CD4-positive, alpha-beta T cell (primary cell): ENCODE results near the gene DIP2C. TPM values are rescaled to one million over a fixed set of nuclear protein-coding genes. Genes with fewer than 3 reads are reported as not detected.

ENCODE experiments used
- ATAC-seq: fragments of 200-7000 bp; cut with Tn5 transposase; one replicate; pipeline ENCODE4 v1.10.0; 2022; ENCODE audit warnings: mild to moderate bottlenecking; ENCODE audit not compliant: poor library complexity
- CTCF ChIA-PET: fragments of 350-600 bp; sonication (Branson Sonifier 250); formaldehyde crosslinking; loops from one replicate; lab custom pipeline; 2021; ENCODE audit warnings: antibody characterized with exemption, inconsistent platforms; lab: Charles Lee
- POLR2A ChIA-PET: fragments of 350-600 bp; sonication (Branson Sonifier 250); formaldehyde crosslinking; loops from one replicate; lab custom pipeline; 2021; ENCODE audit warnings: antibody characterized with exemption, inconsistent platforms; lab: Charles Lee
- DNase-seq, 14 experiments: peaks; one replicate each; pipeline ENCODE4 v3.0.0-alpha.2; 2013 to 2020; ENCODE audit warnings: mixed read lengths in 2 of 14
- H3K27ac ChIP-seq, 2 donors: one replicate each; pipeline versions ENCODE4 v1.5.1 to v1.7.0; 2013; ENCODE audit warnings: low read length in 2 of 2, low read depth in 1 of 2, mild to moderate bottlenecking in 1 of 2
- H3K27me3 ChIP-seq, 2 experiments: 1 replicate in 1 of 2; 2 replicates in 1 of 2; pipeline versions ENCODE4 v1.6.1 to v1.7.0; 2013; ENCODE audit warnings: low read length in 2 of 2, control low read depth in 1 of 2, mild to moderate bottlenecking in 1 of 2, moderate library complexity in 1 of 2; ENCODE audit not compliant: insufficient read depth in 2 of 2, control insufficient read depth in 1 of 2
- H3K36me3 ChIP-seq: one replicate; pipeline ENCODE4 v1.6.1; 2013; ENCODE audit warnings: low read length, control low read depth; ENCODE audit not compliant: insufficient read depth
- H3K4me1 ChIP-seq: one replicate; pipeline ENCODE4 v1.6.1; 2013; ENCODE audit warnings: low read length, control low read depth; ENCODE audit not compliant: insufficient read depth
- H3K4me3 ChIP-seq: one replicate; pipeline ENCODE4 v1.5.1; 2013; ENCODE audit warnings: mild to moderate bottlenecking, low read length, moderate library complexity
- H3K9me3 ChIP-seq, 2 experiments: 1 replicate in 1 of 2; 2 replicates in 1 of 2; pipeline versions ENCODE4 v1.6.1 to v1.7.0; 2013; ENCODE audit warnings: low read length in 2 of 2, mild to moderate bottlenecking in 2 of 2, control low read depth in 1 of 2, moderate library complexity in 1 of 2; ENCODE audit not compliant: control insufficient read depth in 1 of 2, insufficient read depth in 1 of 2
- H3K27ac Mint-ChIP-seq: one replicate; pipeline ENCODE4 v1.8.0; 2020; ENCODE audit warnings: mixed read lengths
- H3K27me3 Mint-ChIP-seq: one replicate; pipeline ENCODE4 v1.8.0; 2021; ENCODE audit warnings: mixed read lengths
- H3K36me3 Mint-ChIP-seq: one replicate; pipeline ENCODE4 v1.8.0; 2021; ENCODE audit warnings: low read depth, mixed read lengths
- H3K4me1 Mint-ChIP-seq: one replicate; pipeline ENCODE4 v1.8.0; 2021; ENCODE audit warnings: low read depth, mixed read lengths
- H3K4me3 Mint-ChIP-seq: one replicate; pipeline ENCODE4 v1.8.0; 2020; ENCODE audit warnings: mild to moderate bottlenecking, mixed read lengths
- H3K9me3 Mint-ChIP-seq: one replicate; pipeline ENCODE4 v1.8.0; 2020; ENCODE audit warnings: mixed read lengths
- intact Hi-C, 2 experiments: fragments of 100-400 bp; cut with DNase I in 1 of 2; cut with micrococcal nuclease in 1 of 2; formaldehyde crosslinking; loops; one replicate each; pipeline versions ENCODE4 v1.15.1 to v1.9.0; 2023 to 2025; cut with DNase I, micrococcal nuclease
- total RNA-seq, 174 experiments: library from RNA in 2 of 174; stranded (reverse) in 2 of 174; gene quantifications; one replicate each; pipeline ENCODE4 v1.2.3 and lab custom pipeline; 2021 to 2026
- TF ChIP-seq, protein P1 (sequence below): fragments of 200-600 bp; IDR thresholded peaks from one replicate; pipeline ENCODE4 v1.8.0; 2022; ENCODE audit warnings: antibody characterized with exemption, mild to moderate bottlenecking

Gene DIP2C
- total RNA-seq, 2 experiments from 2014 or later = 4.1 TPM

DNA sequence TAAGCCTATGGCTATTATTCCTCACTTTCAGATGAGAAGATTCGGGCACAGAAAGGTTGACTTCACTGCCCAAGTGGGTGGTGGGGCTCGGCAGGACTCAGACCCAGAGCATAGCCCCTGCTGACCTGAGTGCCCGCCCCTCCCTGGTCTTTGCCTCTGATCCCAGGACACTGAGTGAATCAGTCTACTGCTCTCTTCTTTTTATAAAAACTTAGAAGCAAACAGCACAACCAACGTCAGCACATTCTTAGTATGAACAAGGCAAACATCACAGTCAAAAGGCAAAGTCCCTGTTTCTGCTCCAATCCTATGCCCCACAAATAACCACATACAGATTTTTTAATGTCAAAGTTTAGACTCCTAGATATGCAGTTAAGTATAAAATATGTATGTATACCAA is 316.5 kb downstream of the DIP2C start:
- CTCF ChIA-PET = no interaction called here
- POLR2A ChIA-PET = interaction anchor here (0.6 kb wide), 1 partner anchor 128 kb away, joined by 3 read pairs; no protein-coding TSS in a partner anchor
- no peak overlapping the region for H3K4me3 ChIP-seq
- no peaks in the 10 kb centered on the region for H3K27me3 ChIP-seq
- H3K27ac ChIP-seq = no peak overlapping the region
- H3K27ac Mint-ChIP-seq = no peak overlapping the region
- TF ChIP-seq, protein P1, sequence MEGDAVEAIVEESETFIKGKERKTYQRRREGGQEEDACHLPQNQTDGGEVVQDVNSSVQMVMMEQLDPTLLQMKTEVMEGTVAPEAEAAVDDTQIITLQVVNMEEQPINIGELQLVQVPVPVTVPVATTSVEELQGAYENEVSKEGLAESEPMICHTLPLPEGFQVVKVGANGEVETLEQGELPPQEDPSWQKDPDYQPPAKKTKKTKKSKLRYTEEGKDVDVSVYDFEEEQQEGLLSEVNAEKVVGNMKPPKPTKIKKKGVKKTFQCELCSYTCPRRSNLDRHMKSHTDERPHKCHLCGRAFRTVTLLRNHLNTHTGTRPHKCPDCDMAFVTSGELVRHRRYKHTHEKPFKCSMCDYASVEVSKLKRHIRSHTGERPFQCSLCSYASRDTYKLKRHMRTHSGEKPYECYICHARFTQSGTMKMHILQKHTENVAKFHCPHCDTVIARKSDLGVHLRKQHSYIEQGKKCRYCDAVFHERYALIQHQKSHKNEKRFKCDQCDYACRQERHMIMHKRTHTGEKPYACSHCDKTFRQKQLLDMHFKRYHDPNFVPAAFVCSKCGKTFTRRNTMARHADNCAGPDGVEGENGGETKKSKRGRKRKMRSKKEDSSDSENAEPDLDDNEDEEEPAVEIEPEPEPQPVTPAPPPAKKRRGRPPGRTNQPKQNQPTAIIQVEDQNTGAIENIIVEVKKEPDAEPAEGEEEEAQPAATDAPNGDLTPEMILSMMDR = no peak
- peaks cover 0 to 6% of the 10 kb centered on the region in 2 experiments for H3K9me3 ChIP-seq
- H3K27me3 Mint-ChIP-seq = no peaks in the 10 kb centered on the region
- peaks cover 5% of the 10 kb centered on the region for H3K4me1 ChIP-seq
- peaks cover 3% of the 10 kb centered on the region for H3K36me3 ChIP-seq
- DNase-seq (no peak), ATAC-seq (no peak)
- no peak overlapping the region for H3K4me3 Mint-ChIP-seq
- intact Hi-C loops = no loop called here
- H3K36me3 Mint-ChIP-seq = peaks cover 22% of the 10 kb centered on the region
- no peaks in the 10 kb centered on the region for H3K9me3 Mint-ChIP-seq
- peaks cover 16% of the 10 kb centered on the region for H3K4me1 Mint-ChIP-seq

DNA sequence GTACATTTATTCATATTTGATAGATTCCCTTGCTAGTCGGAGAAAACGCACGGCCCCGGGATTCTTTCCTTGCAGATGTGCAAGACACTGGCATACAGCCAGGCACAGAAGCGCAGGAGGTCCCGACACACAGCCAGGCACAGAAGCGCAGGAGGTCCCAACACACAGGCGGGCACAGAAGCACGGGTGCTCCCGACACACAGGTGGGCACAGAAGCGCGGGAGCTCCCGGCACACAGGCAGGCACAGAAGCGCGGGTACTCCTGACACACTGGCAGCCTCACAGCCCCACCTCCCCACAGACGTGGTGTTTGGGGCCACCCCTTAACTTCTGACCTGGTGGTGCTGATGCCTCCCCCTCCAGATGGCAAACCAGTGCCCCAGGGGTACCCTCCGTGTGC is 316.9 kb downstream of the DIP2C start:
- Mint-ChIP-seq H3K4me3 (no peak overlapping the region), H3K4me1 (peaks cover 12% of the 10 kb centered on the region), H3K27ac (no peak overlapping the region), H3K36me3 (peaks cover 17% of the 10 kb centered on the region), H3K9me3 (no peaks in the 10 kb centered on the region), H3K27me3 (no peaks in the 10 kb centered on the region)
- Histone ChIP-seq H3K9me3 (peaks cover 0 to 6% of the 10 kb centered on the region in 2 experiments), H3K27me3 (no peaks in the 10 kb centered on the region), H3K4me1 (peaks cover 5% of the 10 kb centered on the region), H3K4me3 (no peak overlapping the region), H3K36me3 (peaks cover 3% of the 10 kb centered on the region), H3K27ac (no peak overlapping the region)
- intact Hi-C loops = no loop called here
- TF ChIP-seq, protein P1 = no peak
- ATAC-seq (no peak), DNase-seq (no peak)
- ChIA-PET POLR2A (no interaction called here), CTCF (no interaction called here)

DNA sequence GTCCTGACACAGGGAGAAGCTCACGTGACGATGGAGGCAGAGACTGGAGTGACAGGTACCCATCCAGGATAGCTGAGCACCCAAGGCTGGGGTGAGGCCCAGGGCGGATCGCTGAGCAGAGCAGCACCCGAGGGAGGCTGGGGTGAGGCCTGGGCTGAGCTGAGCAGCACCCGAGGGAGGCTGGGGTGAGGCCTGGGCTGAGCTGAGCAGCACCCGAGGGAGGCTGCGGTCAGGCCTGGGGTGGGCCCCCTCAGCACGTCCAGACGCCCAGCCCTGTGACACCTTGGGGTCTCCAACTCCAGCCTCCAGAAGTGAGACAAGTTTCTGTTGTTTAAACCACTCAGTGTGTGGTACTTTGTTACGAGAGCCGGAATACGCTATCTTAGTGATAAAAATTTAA is 318.0 kb downstream of the DIP2C start:
- TF ChIP-seq, protein P1 = no peak
- no peaks in the 10 kb centered on the region for H3K9me3 Mint-ChIP-seq
- DNase-seq (no peak), ATAC-seq (no peak)
- no peaks in the 10 kb centered on the region for H3K27me3 Mint-ChIP-seq
- H3K36me3 Mint-ChIP-seq = peaks cover 19% of the 10 kb centered on the region
- Histone ChIP-seq H3K4me1 (no peaks in the 10 kb centered on the region), H3K36me3 (peaks cover 3% of the 10 kb centered on the region), H3K27me3 (no peaks in the 10 kb centered on the region), H3K9me3 (peaks cover 0 to 6% of the 10 kb centered on the region in 2 experiments), H3K27ac (no peak overlapping the region), H3K4me3 (no peak overlapping the region)
- ChIA-PET POLR2A (interaction anchor here (0.7 kb wide), 1 partner anchor 52 kb away, joined by 3 read pairs; no protein-coding TSS in a partner anchor), CTCF (no interaction called here)
- H3K4me3 Mint-ChIP-seq = no peak overlapping the region
- no peak overlapping the region for H3K27ac Mint-ChIP-seq
- H3K4me1 Mint-ChIP-seq = peaks cover 5% of the 10 kb centered on the region
- intact Hi-C loops = no loop called here
